ENCODE measurements around the gene DPH2.

DPH2 gene

GRCh38 chr1:43993206-43993914 lies 23.6 kb downstream of the DPH2 start:
- H3K27me3 ChIP-seq (ENCODE audit: insufficient read depth, low read length, poor library complexity): peaks cover 9% of the 10 kb centered on the region
- ATAC-seq (ENCODE audit: insufficient read depth, low read depth) (no peak), DNase-seq (no peak)
- H3K4me3 ChIP-seq (ENCODE audit: low read depth in 1 of 2, low read length in 2 of 2): no peak overlapping the region
- H2AFZ ChIP-seq (ENCODE audit: low read depth, low read length): no peak overlapping the region
- no peak overlapping the region for H3K27ac ChIP-seq (ENCODE audit: low read length)
- H3K9me3 ChIP-seq (ENCODE audit: insufficient read depth, low read length, severe bottlenecking): no peaks in the 10 kb centered on the region
- peaks cover 7% of the 10 kb centered on the region; the same call in 1 of the 2 replicates for H4K20me1 ChIP-seq (ENCODE audit: insufficient read depth, low read length)
- no peak for TF ChIP-seq EZH2 (IDR thresholded peaks at IDR 0.05; ENCODE audit: borderline replicate concordance, low read depth, low read length, severe bottlenecking)
- TF ChIP-seq, protein P1, sequence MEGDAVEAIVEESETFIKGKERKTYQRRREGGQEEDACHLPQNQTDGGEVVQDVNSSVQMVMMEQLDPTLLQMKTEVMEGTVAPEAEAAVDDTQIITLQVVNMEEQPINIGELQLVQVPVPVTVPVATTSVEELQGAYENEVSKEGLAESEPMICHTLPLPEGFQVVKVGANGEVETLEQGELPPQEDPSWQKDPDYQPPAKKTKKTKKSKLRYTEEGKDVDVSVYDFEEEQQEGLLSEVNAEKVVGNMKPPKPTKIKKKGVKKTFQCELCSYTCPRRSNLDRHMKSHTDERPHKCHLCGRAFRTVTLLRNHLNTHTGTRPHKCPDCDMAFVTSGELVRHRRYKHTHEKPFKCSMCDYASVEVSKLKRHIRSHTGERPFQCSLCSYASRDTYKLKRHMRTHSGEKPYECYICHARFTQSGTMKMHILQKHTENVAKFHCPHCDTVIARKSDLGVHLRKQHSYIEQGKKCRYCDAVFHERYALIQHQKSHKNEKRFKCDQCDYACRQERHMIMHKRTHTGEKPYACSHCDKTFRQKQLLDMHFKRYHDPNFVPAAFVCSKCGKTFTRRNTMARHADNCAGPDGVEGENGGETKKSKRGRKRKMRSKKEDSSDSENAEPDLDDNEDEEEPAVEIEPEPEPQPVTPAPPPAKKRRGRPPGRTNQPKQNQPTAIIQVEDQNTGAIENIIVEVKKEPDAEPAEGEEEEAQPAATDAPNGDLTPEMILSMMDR (IDR thresholded peaks at IDR 0.05; ENCODE audit: borderline replicate concordance, extremely low read depth, low read length, poor library complexity, severe bottlenecking): no peak
- H3K36me3 ChIP-seq (ENCODE audit: insufficient read depth, low read length): no peaks in the 10 kb centered on the region
- no peak overlapping the region for H3K9ac ChIP-seq (ENCODE audit: low read depth, low read length)
- no peak overlapping the region for H3K4me2 ChIP-seq (ENCODE audit: insufficient read depth, low read length)
- peaks cover 20% of the 10 kb centered on the region for H3K4me1 ChIP-seq (ENCODE audit: insufficient read depth, low read length)
- no peaks in the 10 kb centered on the region for H3K79me2 ChIP-seq (ENCODE audit: insufficient read depth, low read length)

- Histone ChIP-seq H3K4me1 (ENCODE audit: insufficient read depth, low read length) (peaks cover 20% of the 10 kb centered on the region), H3K4me2 (ENCODE audit: insufficient read depth, low read length) (no peak overlapping the region), H3K36me3 (ENCODE audit: insufficient read depth, low read length) (no peaks in the 10 kb centered on the region), H3K9ac (ENCODE audit: low read depth, low read length) (no peak overlapping the region), H4K20me1 (ENCODE audit: insufficient read depth, low read length) (peaks cover 7% of the 10 kb centered on the region; the same call in 1 of the 2 replicates), H3K79me2 (ENCODE audit: insufficient read depth, low read length) (no peaks in the 10 kb centered on the region), H3K9me3 (ENCODE audit: insufficient read depth, low read length, severe bottlenecking) (no peaks in the 10 kb centered on the region), H3K27me3 (ENCODE audit: insufficient read depth, low read length, poor library complexity) (peaks cover 9% of the 10 kb centered on the region), H2AFZ (ENCODE audit: low read depth, low read length) (no peak overlapping the region), H3K4me3 (ENCODE audit: low read depth in 1 of 2, low read length in 2 of 2) (no peak overlapping the region), H3K27ac (ENCODE audit: low read length) (no peak overlapping the region)
- TF ChIP-seq, protein P1 (IDR thresholded peaks at IDR 0.05; ENCODE audit: borderline replicate concordance, extremely low read depth, low read length, poor library complexity, severe bottlenecking): no peak
- TF ChIP-seq EZH2 (IDR thresholded peaks at IDR 0.05; ENCODE audit: borderline replicate concordance, low read depth, low read length, severe bottlenecking): no peak
- DNase-seq: no peak
- no peak for ATAC-seq (ENCODE audit: insufficient read depth, low read depth)
Measured at GRCh38 chr1:43994071-43994470, 24.3 kb downstream of the DPH2 start.

GRCh38 chr1:43994794-43995790 lies 25.3 kb downstream of the DPH2 start:
- TF ChIP-seq, protein P1 (IDR thresholded peaks at IDR 0.05; ENCODE audit: borderline replicate concordance, extremely low read depth, low read length, poor library complexity, severe bottlenecking): peak; percentile 30
- no peak for TF ChIP-seq EZH2 (IDR thresholded peaks at IDR 0.05; ENCODE audit: borderline replicate concordance, low read depth, low read length, severe bottlenecking)
- peaks cover 9% of the 10 kb centered on the region for H3K27me3 ChIP-seq (ENCODE audit: insufficient read depth, low read length, poor library complexity)
- DNase-seq (peak; percentile 16), ATAC-seq (ENCODE audit: insufficient read depth, low read depth) (0 out of 3 replicates have a peak, but pooled peaks have one; percentile 23)
- no peak overlapping the region for H3K4me3 ChIP-seq (ENCODE audit: low read depth in 1 of 2, low read length in 2 of 2)
- no peaks in the 10 kb centered on the region for H3K9me3 ChIP-seq (ENCODE audit: insufficient read depth, low read length, severe bottlenecking)
- H3K4me2 ChIP-seq (ENCODE audit: insufficient read depth, low read length): no peak overlapping the region
- H3K36me3 ChIP-seq (ENCODE audit: insufficient read depth, low read length): no peaks in the 10 kb centered on the region
- H3K79me2 ChIP-seq (ENCODE audit: insufficient read depth, low read length): no peaks in the 10 kb centered on the region
- H3K9ac ChIP-seq (ENCODE audit: low read depth, low read length): no peak overlapping the region
- H4K20me1 ChIP-seq (ENCODE audit: insufficient read depth, low read length): peaks cover 7% of the 10 kb centered on the region; the same call in 1 of the 2 replicates
- H3K4me1 ChIP-seq (ENCODE audit: insufficient read depth, low read length): peaks cover 20% of the 10 kb centered on the region
- H2AFZ ChIP-seq (ENCODE audit: low read depth, low read length): no peak overlapping the region
- H3K27ac ChIP-seq (ENCODE audit: low read length): no peak overlapping the region

Measured in DND-41 (cell line).